ENCODE data around the gene LMNTD2.
"Not testable (repeated sequence)": the region's sequence is repeated elsewhere in the genome, so short reads cannot be mapped to it uniquely, and the experiment has no call there.

The LMNTD2 gene

GRCh38 chr11:577611-577894 is 17.0 kb upstream of the LMNTD2 start:
- H3K27ac Mint-ChIP-seq, result peak overlapping the region; percentile 90

GRCh38 chr11:576811-577610 is 16.5 kb upstream of the LMNTD2 start:
- DNase-seq (no peak), ATAC-seq (replicated peaks) (no peak)
- Mint-ChIP-seq H3K27ac (peak overlapping the region; percentile 90), H3K4me3 (peak overlapping the region; percentile 83 to 84), H3K4me1 (peaks cover 32 to 56% of the 10 kb centered on the region in 2 donors), H3K9me3 (no peaks in the 10 kb centered on the region), H3K27me3 (peaks cover 12 to 14% of the 10 kb centered on the region in 2 donors), H3K36me3 (peaks cover 9% of the 10 kb centered on the region in 2 donors)

More at GRCh38 chr11:577611-577894, 17.0 kb upstream of the LMNTD2 start:
- peaks cover 32 to 57% of the 10 kb centered on the region in 2 donors for H3K4me1 Mint-ChIP-seq
- no peaks in the 10 kb centered on the region for H3K9me3 Mint-ChIP-seq
- peaks cover 12 to 14% of the 10 kb centered on the region in 2 donors for H3K27me3 Mint-ChIP-seq
- H3K4me3 Mint-ChIP-seq, result peak overlapping the region; percentile 83 to 84
- ATAC-seq (replicated peaks), result no peak
- peaks cover 9% of the 10 kb centered on the region in 2 donors for H3K36me3 Mint-ChIP-seq
- no peak for DNase-seq

GRCh38 chr11:575996-576768 is 15.6 kb upstream of the LMNTD2 start, which contains the start of gene PHRF1:
TSS of gene PHRF1 (plus strand) at chr11:576470. CDS start at chr11:581513, 5,043 bp downstream.
- Mint-ChIP-seq H3K9me3 (no peaks in the 10 kb centered on the region), H3K4me1 (peaks cover 26 to 48% of the 10 kb centered on the region in 2 donors), H3K27ac (peak within 1 kb of the TSS; percentile 99), H3K27me3 (peaks cover 12 to 14% of the 10 kb centered on the region in 2 donors), H3K36me3 (peaks cover 2 to 5% of the 10 kb centered on the region in 2 donors), H3K4me3 (peak within 1 kb of the TSS; percentile 88 to 97)
- DNase-seq, result peak; percentile 89
- ATAC-seq (replicated peaks), result peak; percentile 95 to 96

- DNase-seq (peak; percentile 40), ATAC-seq (replicated peaks) (peak; percentile 36 to 44)
- Mint-ChIP-seq H3K4me1 (peaks cover 24 to 43% of the 10 kb centered on the region in 2 donors), H3K27me3 (peaks cover 12 to 14% of the 10 kb centered on the region in 2 donors), H3K9me3 (no peaks in the 10 kb centered on the region), H3K36me3 (peaks cover 0 to 3% of the 10 kb centered on the region in 2 donors), H3K27ac (peak overlapping the region; percentile 76), H3K4me3 (peak overlapping the region; percentile 56 to 72)
These were observed 14.9 kb upstream of the LMNTD2 start for GRCh38 chr11:575313-575995.

- DNase-seq, result no peak
- Mint-ChIP-seq H3K27ac (peak overlapping the region; percentile 76), H3K4me1 (peaks cover 21 to 36% of the 10 kb centered on the region in 2 donors), H3K27me3 (peaks cover 12 to 14% of the 10 kb centered on the region in 2 donors), H3K9me3 (no peaks in the 10 kb centered on the region), H3K4me3 (peak overlapping the region; percentile 56 to 72), H3K36me3 (peaks cover 0 to 3% of the 10 kb centered on the region in 2 donors)
- no peak for ATAC-seq (replicated peaks)
These were observed 14.2 kb upstream of the LMNTD2 start for GRCh38 chr11:574632-575312.

GRCh38 chr11:574031-574570 is 13.6 kb upstream of the LMNTD2 start:
- DNase-seq; H3K27ac Mint-ChIP-seq; H3K36me3 Mint-ChIP-seq; H3K4me3 Mint-ChIP-seq; H3K9me3 Mint-ChIP-seq; ATAC-seq (replicated peaks): not testable (repeated sequence)
- peaks cover 12 to 14% of the 10 kb centered on the region in 2 donors for H3K27me3 Mint-ChIP-seq
- H3K4me1 Mint-ChIP-seq, result peaks cover 17 to 33% of the 10 kb centered on the region in 2 donors

GRCh38 chr11:573146-573759 is 12.7 kb upstream of the LMNTD2 start:
- Mint-ChIP-seq H3K9me3 (no peaks in the 10 kb centered on the region), H3K27ac (no peak overlapping the region), H3K4me1 (peaks cover 12 to 26% of the 10 kb centered on the region in 2 donors), H3K4me3 (no peak overlapping the region), H3K27me3 (peaks cover 12 to 14% of the 10 kb centered on the region in 2 donors), H3K36me3 (no peaks in the 10 kb centered on the region)
- no peak for DNase-seq
- no peak for ATAC-seq (replicated peaks)

GRCh38 chr11:571802-572185 is 11.3 kb upstream of the LMNTD2 start:
- H3K4me1 Mint-ChIP-seq, result peaks cover 5 to 15% of the 10 kb centered on the region in 2 donors
- no peaks in the 10 kb centered on the region for H3K36me3 Mint-ChIP-seq
- DNase-seq (no peak), ATAC-seq (replicated peaks) (no peak)
- H3K9me3 Mint-ChIP-seq, result no peaks in the 10 kb centered on the region
- H3K27me3 Mint-ChIP-seq, result peaks cover 12 to 14% of the 10 kb centered on the region in 2 donors
- no peak overlapping the region for H3K4me3 Mint-ChIP-seq
- no peak overlapping the region for H3K27ac Mint-ChIP-seq

- H3K4me3 Mint-ChIP-seq, result peak overlapping the region; percentile 77 to 89
- H3K27ac Mint-ChIP-seq, result peak overlapping the region; percentile 14
- ATAC-seq (replicated peaks) (no peak), DNase-seq (no peak)
- H3K36me3 Mint-ChIP-seq, result peaks cover 1 to 2% of the 10 kb centered on the region in 2 donors
- no peaks in the 10 kb centered on the region for H3K9me3 Mint-ChIP-seq
- peaks cover 0 to 6% of the 10 kb centered on the region in 2 donors for H3K4me1 Mint-ChIP-seq
- H3K27me3 Mint-ChIP-seq, result peaks cover 2 to 3% of the 10 kb centered on the region in 2 donors
These were observed 8.8 kb upstream of the LMNTD2 start for GRCh38 chr11:569158-569885.

- H3K27ac Mint-ChIP-seq, result no peak overlapping the region
- no peaks in the 10 kb centered on the region for H3K27me3 Mint-ChIP-seq
- H3K9me3 Mint-ChIP-seq, result no peaks in the 10 kb centered on the region
- peak; percentile 90 for DNase-seq
- peak; percentile 94 to 97 for ATAC-seq (replicated peaks)
- peaks cover 6 to 7% of the 10 kb centered on the region in 2 donors for H3K36me3 Mint-ChIP-seq
- peaks cover 2 to 6% of the 10 kb centered on the region in 2 donors for H3K4me1 Mint-ChIP-seq
- H3K4me3 Mint-ChIP-seq, result peak overlapping the region; percentile 77 to 89
These were observed 8.0 kb upstream of the LMNTD2 start for GRCh38 chr11:568306-569157.

- Mint-ChIP-seq H3K4me3 (peak overlapping the region; percentile 64 to 65), H3K9me3 (no peaks in the 10 kb centered on the region), H3K27me3 (no peaks in the 10 kb centered on the region), H3K27ac (no peak overlapping the region), H3K4me1 (peaks cover 4 to 6% of the 10 kb centered on the region in 2 donors), H3K36me3 (peaks cover 8% of the 10 kb centered on the region in 2 donors)
- DNase-seq, result no peak
- peak in 1 of 2 donors; percentile 1 for ATAC-seq (replicated peaks)
These were observed 7.2 kb upstream of the LMNTD2 start for GRCh38 chr11:567629-568292.

Measured in stimulated activated naive B cell treated with anti-CD40 and anti-IgM and Interleukin-4, amounts not matched to agents 10 μg/mL and 1 μg/mL and 100 μg/mL, for 72 hours (primary cell).